Transverse colon (tissue), 4 donors: Measurements from ENCODE around the gene CXCL17.

Source experiments
- CTCF ChIP-seq, 5 experiments: fragments of 200-600 bp in 3 of 5; fragments of 450-650 bp in 2 of 5; sonication (generic) in 3 of 5; IDR thresholded peaks; 1 replicate in 2 of 5; 2 replicates in 3 of 5; pipeline ENCODE4 v1.5.1; 2016 to 2017; ENCODE audit warnings: antibody characterized with exemption in 5 of 5, inconsistent platforms in 3 of 5, mild to moderate bottlenecking in 2 of 5, moderate library complexity in 1 of 5
- POLR2A ChIP-seq: fragments of 450-650 bp; IDR thresholded peaks from one replicate; pipeline ENCODE4 v1.6.1; 2016; ENCODE audit warnings: antibody characterized with exemption, mild to moderate bottlenecking, moderate library complexity
- POLR2AphosphoS5 ChIP-seq, 3 donors: sonication (generic); formaldehyde crosslinking; IDR thresholded peaks; one replicate each; pipeline ENCODE4 v1.6.1; 2016; ENCODE audit warnings: antibody characterized with exemption in 3 of 3

GRCh38 chr19:42488783-42489521, 46.2 kb upstream of the CXCL17 start:
- TF ChIP-seq CTCF (IDR thresholded peaks at IDR 0.05) (no peak), POLR2A (no peak), POLR2AphosphoS5 (IDR thresholded peaks at IDR 0.05) (no peak)
